ENCODE data around the gene CCDC57.
"Not testable (repeated sequence)": the region's sequence is repeated elsewhere in the genome, so short reads cannot be mapped to it uniquely, and the experiment has no call there.

Gene CCDC57

GRCh38 chr17:82219753-82220709 is 7.4 kb upstream of the CCDC57 start:
- no peak for DNase-seq

DNA sequence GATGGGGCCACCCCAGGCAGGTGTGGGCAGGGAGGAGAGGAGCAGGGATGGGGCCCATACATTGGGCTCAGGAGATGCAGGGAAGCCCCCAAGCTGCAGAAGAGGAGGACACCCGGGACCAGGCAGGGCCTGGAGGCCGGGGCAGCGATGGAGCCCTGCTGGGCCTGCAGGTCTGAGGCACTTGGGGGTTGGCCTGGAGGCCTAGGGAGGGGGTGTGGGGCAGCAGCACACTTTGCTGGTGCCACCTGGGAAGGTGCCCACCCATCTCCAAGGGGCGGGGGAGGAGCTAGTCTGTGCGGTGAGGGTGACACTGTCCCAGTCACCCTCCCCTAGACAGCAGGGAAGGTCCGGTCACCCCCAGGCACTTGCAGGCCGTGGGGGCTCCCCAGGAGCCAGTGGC is 6.4 kb upstream of the CCDC57 start:
- DNase-seq, result no peak

DNA sequence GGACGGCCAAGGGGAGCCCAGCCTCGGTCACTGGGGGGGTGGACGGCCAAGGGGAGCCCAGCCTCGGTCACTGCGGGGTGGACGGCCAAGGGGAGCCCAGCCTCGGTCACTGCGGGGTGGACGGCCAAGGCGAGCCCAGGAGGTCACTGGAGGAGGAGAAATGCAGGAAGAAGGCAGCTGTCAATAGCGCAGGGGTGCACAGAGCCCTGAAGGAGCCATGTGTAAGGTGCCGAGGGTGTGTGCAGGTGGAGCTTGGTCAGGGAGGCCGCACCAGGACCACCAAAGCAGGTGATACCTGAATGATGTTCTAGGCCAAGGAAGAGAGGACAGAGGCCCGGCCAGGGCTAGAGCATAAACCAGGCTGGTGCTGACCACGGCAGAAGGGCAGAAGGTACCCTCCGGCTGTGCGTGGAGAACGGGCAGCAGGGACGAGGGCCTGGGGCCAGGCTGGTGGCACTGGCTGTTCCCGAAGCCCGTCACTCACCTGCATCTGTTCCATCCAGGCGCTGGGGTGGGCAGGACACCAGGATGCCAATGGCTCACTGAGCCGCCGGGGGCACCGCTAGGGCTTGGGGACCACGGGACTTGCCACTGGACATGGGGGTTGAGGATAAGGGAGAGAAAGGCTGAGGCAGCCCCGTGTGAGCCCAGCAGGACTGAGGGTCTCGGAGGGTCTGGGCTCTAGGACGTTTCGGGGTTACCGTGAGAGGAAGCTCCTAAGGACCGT is 5.9 kb upstream of the CCDC57 start:
- DNase-seq, result no peak

DNA sequence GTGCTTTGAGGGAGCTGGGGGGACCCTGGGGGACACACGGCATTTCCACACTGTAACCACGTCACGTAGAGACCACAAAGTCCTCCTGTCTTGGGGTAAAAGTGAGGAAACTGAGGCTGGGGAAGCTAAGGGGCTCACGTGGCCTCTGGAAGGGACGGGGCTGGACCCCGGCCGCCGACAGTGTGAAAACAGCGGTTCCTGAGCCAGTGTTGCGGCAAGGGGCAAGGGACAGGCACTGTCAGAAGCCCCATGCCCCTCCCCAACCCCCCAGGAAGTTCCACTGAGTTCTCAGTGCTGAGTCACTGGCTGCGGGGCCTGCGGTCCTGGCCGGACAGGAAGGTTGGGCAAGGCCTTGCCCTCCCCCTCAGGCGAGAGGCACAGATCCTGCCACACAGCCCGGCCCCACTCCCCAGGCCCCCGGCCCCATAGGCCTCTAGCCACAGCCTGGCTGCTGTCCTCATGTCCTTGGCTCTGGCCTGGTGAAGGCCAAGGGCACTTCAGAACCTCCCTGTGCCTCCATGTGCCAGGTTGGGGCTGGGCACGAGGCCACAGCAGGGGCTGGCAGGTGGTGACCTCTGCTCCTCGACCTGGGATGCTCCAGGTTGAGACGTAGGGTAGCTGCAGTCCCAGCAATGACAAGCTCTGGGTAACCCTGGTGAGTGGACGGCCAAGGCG is 5.0 kb upstream of the CCDC57 start:
- no peak for DNase-seq

GRCh38 chr17:82217120-82217529 is 4.5 kb upstream of the CCDC57 start:
- no peak for DNase-seq

DNA sequence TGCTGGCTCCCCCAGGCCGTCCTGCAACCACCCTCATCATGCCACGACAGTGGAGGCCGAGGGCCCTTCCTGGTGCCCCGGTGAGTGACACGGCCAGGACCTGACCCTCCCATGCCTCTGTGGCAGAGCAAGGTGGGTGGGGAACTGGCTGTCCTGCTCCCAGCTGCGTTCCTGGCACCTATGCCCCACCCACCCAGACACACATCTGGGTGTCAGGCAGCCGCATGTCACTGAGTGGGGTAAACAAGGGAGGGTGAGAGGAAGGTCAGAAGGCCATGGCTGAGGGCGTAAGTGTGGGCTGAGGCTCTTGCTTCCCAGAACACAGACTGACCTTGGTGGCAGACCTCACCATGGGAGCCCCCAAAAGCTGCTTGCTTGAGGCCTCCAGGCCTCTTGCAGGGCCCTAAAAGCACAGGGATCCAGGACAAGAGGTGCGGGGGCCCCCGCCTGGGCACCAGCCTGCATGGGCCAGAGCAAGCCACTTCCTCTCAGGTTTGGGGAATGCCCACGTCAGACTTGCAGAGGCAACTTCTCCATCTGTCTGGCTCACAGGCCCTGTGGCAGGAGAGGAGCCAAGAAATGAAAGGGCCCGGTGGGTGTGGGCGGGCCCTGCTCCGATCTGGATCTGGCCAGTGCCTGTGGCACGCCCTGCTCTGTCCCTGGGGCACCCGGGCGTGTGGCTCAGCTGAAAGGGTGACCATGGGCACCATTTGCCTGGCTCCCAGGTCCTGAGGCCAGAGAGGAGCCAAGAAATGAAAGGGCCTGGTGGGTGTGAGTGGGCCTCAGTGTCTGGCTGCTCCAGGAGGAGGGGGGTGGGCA is 3.9 kb upstream of the CCDC57 start:
- peak; percentile 67 for DNase-seq

GRCh38 chr17:82215972-82216300 is 3.3 kb upstream of the CCDC57 start:
- no peak for DNase-seq

- no peak for DNase-seq
These were observed 2.7 kb upstream of the CCDC57 start for GRCh38 chr17:82215095-82215971.

- no peak for DNase-seq
These were observed 1.5 kb upstream of the CCDC57 start for GRCh38 chr17:82214012-82214628.

GRCh38 chr17:82213251-82214011 is 789 bp upstream of the CCDC57 start:
- peak; percentile 73 for DNase-seq

DNA sequence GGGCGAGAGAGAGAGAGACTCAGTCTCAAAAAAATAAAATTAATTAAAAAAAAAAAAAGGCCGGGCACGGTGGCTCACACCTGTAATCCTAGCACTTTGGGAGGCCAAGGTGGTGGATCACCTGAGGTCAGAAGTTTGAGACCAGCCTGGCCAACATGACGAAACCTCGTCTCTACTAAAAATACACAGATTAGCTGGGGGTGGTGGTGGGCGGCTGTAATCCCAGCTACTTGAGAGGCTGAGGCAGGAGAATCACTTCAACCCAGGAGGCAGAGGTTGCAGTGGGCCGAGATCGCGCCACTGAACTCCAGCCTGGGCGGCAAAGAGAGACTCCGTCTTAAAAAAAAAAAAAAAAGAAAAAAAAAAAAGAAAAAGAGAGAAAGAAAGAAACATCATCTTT is 2.0 kb downstream of the CCDC57 start:
- not testable (repeated sequence) for DNase-seq

GRCh38 chr17:82205720-82206508 is 6.7 kb downstream of the CCDC57 start:
- DNase-seq, result peak; percentile 85

GRCh38 chr17:82204831-82205719 is 7.6 kb downstream of the CCDC57 start:
- no peak for DNase-seq

GRCh38 chr17:82203920-82204319 is 8.7 kb downstream of the CCDC57 start:
- no peak for DNase-seq

DNA sequence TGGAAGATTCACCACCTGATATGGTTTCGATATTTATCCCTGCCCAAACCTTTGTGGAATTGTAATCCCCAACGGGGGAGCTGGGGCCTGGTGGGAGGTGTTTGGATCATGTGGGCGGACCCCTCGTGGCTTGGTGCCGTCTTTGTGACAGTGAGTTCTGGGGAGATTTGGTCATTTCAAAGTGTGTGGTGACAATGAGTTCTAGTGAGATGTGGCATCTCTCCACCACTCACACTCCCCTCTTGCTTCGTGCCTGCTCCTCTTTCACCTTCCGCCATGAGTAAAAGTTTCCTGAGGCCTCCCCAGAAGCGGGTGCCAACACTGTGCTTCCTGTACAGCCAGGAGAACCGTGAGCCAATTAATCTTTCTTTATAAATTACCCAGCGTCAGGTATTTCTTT is 9.7 kb downstream of the CCDC57 start:
- no peak for DNase-seq

- DNase-seq, result no peak
These were observed 11.1 kb downstream of the CCDC57 start for GRCh38 chr17:82201498-82201910.

GRCh38 chr17:82200743-82201497 is 11.7 kb downstream of the CCDC57 start:
- DNase-seq, result peak; percentile 81

DNA sequence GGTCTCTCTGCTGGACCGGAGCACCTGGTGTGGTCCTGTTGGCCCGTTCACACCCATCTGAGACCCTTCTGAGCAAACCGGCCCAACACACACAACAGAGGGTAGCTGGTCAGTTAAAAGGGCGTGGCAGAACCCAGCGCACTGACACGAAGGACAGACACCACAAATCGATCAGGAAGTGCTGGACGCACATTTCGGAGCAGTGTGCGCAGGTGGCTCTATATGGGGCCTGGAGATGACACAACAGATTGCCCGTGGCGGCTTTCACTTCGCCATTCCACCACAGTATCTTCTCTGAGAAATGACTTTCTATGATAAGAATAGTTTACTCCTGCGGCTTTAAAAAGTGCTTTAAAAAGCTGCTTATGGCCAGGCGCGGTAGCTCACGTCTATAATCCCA is 12.5 kb downstream of the CCDC57 start:
- DNase-seq, result no peak
